DOHH2 (cell line): ENCODE results near the gene DNAJC16.

Experiments
- H3F3A ChIP-seq: fragments of 200-600 bp; sonication (generic), shearing (Covaris generic); 2 replicates; pipeline ENCODE4 v1.6.0; 2016; ENCODE audit warnings: antibody characterized with exemption, mild to moderate bottlenecking; ENCODE audit not compliant: control insufficient read depth, insufficient read depth
- H3K27ac ChIP-seq: fragments of 200-600 bp; sonication (generic); 2 replicates; pipeline ENCODE4 v1.5.1; 2014; ENCODE audit warnings: low read depth, mild to moderate bottlenecking, low read length, moderate library complexity
- H3K27me3 ChIP-seq: fragments of 200-600 bp; sonication (generic); 2 replicates; pipeline ENCODE4 v1.6.1; 2014; ENCODE audit warnings: mild to moderate bottlenecking, low read length, mixed read lengths; ENCODE audit not compliant: control insufficient read depth
- H3K36me3 ChIP-seq: fragments of 200-600 bp; sonication (generic); 2 replicates; pipeline ENCODE4 v1.6.1; 2014; ENCODE audit warnings: mild to moderate bottlenecking, low read length, moderate library complexity, mixed read lengths; ENCODE audit not compliant: control insufficient read depth
- H3K4me1 ChIP-seq: fragments of 200-600 bp; sonication (generic); 2 replicates; pipeline ENCODE4 v1.6.1; 2014; ENCODE audit warnings: mild to moderate bottlenecking, low read length, mixed read lengths; ENCODE audit not compliant: control insufficient read depth
- H3K4me2 ChIP-seq: fragments of 200-600 bp; sonication (generic); 2 replicates; pipeline ENCODE4 v1.6.0; 2014; ENCODE audit warnings: mild to moderate bottlenecking, low read length, moderate library complexity
- H3K4me3 ChIP-seq: fragments of 200-600 bp; sonication (generic); 2 replicates; pipeline ENCODE4 v1.5.1; 2014; ENCODE audit warnings: mild to moderate bottlenecking, low read length, mixed read lengths
- H3K79me2 ChIP-seq: fragments of 200-600 bp; sonication (generic); 2 replicates; pipeline ENCODE4 v1.6.1; 2014; ENCODE audit warnings: mild to moderate bottlenecking, low read length, mixed read lengths; ENCODE audit not compliant: control insufficient read depth
- H3K9me2 ChIP-seq: fragments of 200-600 bp; sonication (generic); replicated peaks from 2 replicates; pipeline ENCODE4 v1.6.1; 2014; ENCODE audit warnings: mild to moderate bottlenecking, low read length, mixed read lengths; ENCODE audit not compliant: control insufficient read depth
- H3K9me3 ChIP-seq: fragments of 200-600 bp; sonication (generic); 2 replicates; pipeline ENCODE4 v1.6.1; 2014; ENCODE audit warnings: antibody characterized with exemption, low read length, mixed read lengths; ENCODE audit not compliant: control insufficient read depth, insufficient read depth
- H4K20me1 ChIP-seq: fragments of 200-600 bp; sonication (generic); 2 replicates; pipeline ENCODE4 v1.6.0; 2014; ENCODE audit warnings: low read depth, mild to moderate bottlenecking, antibody characterized with exemption, low read length, moderate library complexity; ENCODE audit not compliant: control insufficient read depth, insufficient read depth
- CTCF ChIP-seq: fragments of 200-600 bp; sonication (generic); IDR thresholded peaks from one replicate; pipeline ENCODE4 v1.5.1; 2014; ENCODE audit warnings: antibody characterized with exemption, mild to moderate bottlenecking, low read depth, low read length; ENCODE audit not compliant: poor library complexity, severe bottlenecking
- EZH2phosphoT487 ChIP-seq: fragments of 200-600 bp; sonication (generic); IDR thresholded peaks from 2 replicates; pipeline ENCODE4 v1.6.1; 2017; ENCODE audit warnings: borderline replicate concordance, mild to moderate bottlenecking, antibody characterized with exemption, low read length, moderate library complexity, mixed read lengths

DNAJC16 gene

GRCh38 chr1:15620155-15620545 lies 93.5 kb downstream of the DNAJC16 start:
- Histone ChIP-seq H3K4me3 (peak overlapping the region; percentile 98), H3K9me2 (no peaks in the 10 kb centered on the region), H3K27ac (no peak overlapping the region), H3K9me3 (no peaks in the 10 kb centered on the region), H3K4me1 (peaks cover 33% of the 10 kb centered on the region), H3K4me2 (peak overlapping the region; percentile 91), H4K20me1 (peaks cover 20% of the 10 kb centered on the region), H3F3A (peaks cover 9% of the 10 kb centered on the region), H3K27me3 (no peaks in the 10 kb centered on the region), H3K36me3 (peaks cover 54% of the 10 kb centered on the region), H3K79me2 (peaks cover 79% of the 10 kb centered on the region)
- no peak for TF ChIP-seq CTCF
- TF ChIP-seq EZH2phosphoT487, result no peak

- peaks cover 33% of the 10 kb centered on the region for H3K4me1 ChIP-seq
- H3K9me2 ChIP-seq, result no peaks in the 10 kb centered on the region
- peaks cover 60% of the 10 kb centered on the region for H3K36me3 ChIP-seq
- peak overlapping the region; percentile 91 for H3K4me2 ChIP-seq
- H3K27ac ChIP-seq, result no peak overlapping the region
- H3K79me2 ChIP-seq, result peaks cover 88% of the 10 kb centered on the region
- H3K9me3 ChIP-seq, result no peaks in the 10 kb centered on the region
- no peaks in the 10 kb centered on the region for H3K27me3 ChIP-seq
- no peak overlapping the region for H3K4me3 ChIP-seq
- TF ChIP-seq CTCF (no peak), EZH2phosphoT487 (no peak)
- H4K20me1 ChIP-seq, result peaks cover 24% of the 10 kb centered on the region
- H3F3A ChIP-seq, result peaks cover 9% of the 10 kb centered on the region
Measured at GRCh38 chr1:15620902-15621682, 94.4 kb downstream of the DNAJC16 start.

GRCh38 chr1:15621975-15622374 lies 95.3 kb downstream of the DNAJC16 start:
- Histone ChIP-seq H3K4me3 (no peak overlapping the region), H3K27me3 (no peaks in the 10 kb centered on the region), H3K9me2 (no peaks in the 10 kb centered on the region), H3K79me2 (peaks cover 97% of the 10 kb centered on the region), H4K20me1 (peaks cover 28% of the 10 kb centered on the region), H3K27ac (no peak overlapping the region), H3K36me3 (peaks cover 69% of the 10 kb centered on the region), H3K4me1 (peaks cover 29% of the 10 kb centered on the region), H3K4me2 (no peak overlapping the region), H3K9me3 (no peaks in the 10 kb centered on the region), H3F3A (peaks cover 9% of the 10 kb centered on the region)
- TF ChIP-seq EZH2phosphoT487 (no peak), CTCF (no peak)
